NT2/D1 (cell line): ENCODE results near the gene ANO5.
"Not testable (repeated sequence)": the region's sequence is repeated elsewhere in the genome, so short reads cannot be mapped to it uniquely, and the experiment has no call there.

Experiments
- DNase-seq: peaks from one replicate; pipeline ENCODE4 v3.0.0-alpha.2; 2011; ENCODE audit warnings: low read depth, low spot score
- H3K27me3 ChIP-seq: 2 replicates; pipeline ENCODE4 v1.6.0; 2011; ENCODE audit warnings: mild to moderate bottlenecking; ENCODE audit not compliant: insufficient read length, insufficient read depth
- H3K36me3 ChIP-seq: 2 replicates; pipeline ENCODE4 v1.6.1; 2011; ENCODE audit warnings: mild to moderate bottlenecking, low read length, mixed read lengths; ENCODE audit not compliant: insufficient read depth, insufficient read length
- H3K4me1 ChIP-seq: 2 replicates; pipeline ENCODE4 v1.5.1; 2011; ENCODE audit not compliant: insufficient read depth, insufficient read length
- H3K4me3 ChIP-seq: 2 replicates; pipeline ENCODE4 v1.5.1; 2011; ENCODE audit warnings: low read depth; ENCODE audit not compliant: insufficient read length
- H3K9ac ChIP-seq: 2 replicates; pipeline ENCODE4 v1.6.0; 2011; ENCODE audit warnings: low read depth; ENCODE audit not compliant: insufficient read length
- H3K9me3 ChIP-seq: 2 replicates; pipeline ENCODE4 v1.5.1; 2011; ENCODE audit warnings: mild to moderate bottlenecking, low read length; ENCODE audit not compliant: insufficient read depth
- SUZ12 ChIP-seq: IDR thresholded peaks from 2 replicates; pipeline ENCODE4 v1.6.1; 2011; ENCODE audit not compliant: insufficient read length, insufficient read depth; ENCODE audit errors: extremely low read depth
- YY1 ChIP-seq: IDR thresholded peaks from 2 replicates; pipeline ENCODE4 v1.6.1; 2011; ENCODE audit not compliant: insufficient read length, insufficient read depth
- ZNF274 ChIP-seq: IDR thresholded peaks from 2 replicates; pipeline ENCODE4 v1.6.1; 2011; ENCODE audit warnings: mild to moderate bottlenecking, low read depth, low read length

The ANO5 gene

GRCh38 chr11:22244986-22245592 lies 52.2 kb downstream of the ANO5 start:
- Histone ChIP-seq H3K9me3 (no peaks in the 10 kb centered on the region), H3K4me3 (no peak overlapping the region), H3K36me3 (no peaks in the 10 kb centered on the region), H3K4me1 (no peaks in the 10 kb centered on the region), H3K27me3 (no peaks in the 10 kb centered on the region), H3K9ac (no peak overlapping the region)
- no peak for TF ChIP-seq YY1
- no peak for TF ChIP-seq ZNF274
- TF ChIP-seq SUZ12, result no peak
- peak; percentile 15 for DNase-seq

GRCh38 chr11:22246992-22247391 lies 54.1 kb downstream of the ANO5 start:
- DNase-seq, result no peak
- Histone ChIP-seq H3K9ac (no peak overlapping the region), H3K4me3 (no peak overlapping the region), H3K4me1 (no peaks in the 10 kb centered on the region), H3K36me3 (no peaks in the 10 kb centered on the region), H3K9me3 (no peaks in the 10 kb centered on the region), H3K27me3 (no peaks in the 10 kb centered on the region)
- TF ChIP-seq YY1, result no peak
- TF ChIP-seq ZNF274, result no peak
- no peak for TF ChIP-seq SUZ12

- H3K9me3 ChIP-seq, result no peaks in the 10 kb centered on the region
- no peaks in the 10 kb centered on the region for H3K4me1 ChIP-seq
- H3K27me3 ChIP-seq, result no peaks in the 10 kb centered on the region
- no peak for DNase-seq
- TF ChIP-seq YY1 (no peak), ZNF274 (no peak), SUZ12 (no peak)
- H3K4me3 ChIP-seq, result no peak overlapping the region
- no peaks in the 10 kb centered on the region for H3K36me3 ChIP-seq
- no peak overlapping the region for H3K9ac ChIP-seq
These were observed 57.0 kb downstream of the ANO5 start for GRCh38 chr11:22249871-22250270.

DNA sequence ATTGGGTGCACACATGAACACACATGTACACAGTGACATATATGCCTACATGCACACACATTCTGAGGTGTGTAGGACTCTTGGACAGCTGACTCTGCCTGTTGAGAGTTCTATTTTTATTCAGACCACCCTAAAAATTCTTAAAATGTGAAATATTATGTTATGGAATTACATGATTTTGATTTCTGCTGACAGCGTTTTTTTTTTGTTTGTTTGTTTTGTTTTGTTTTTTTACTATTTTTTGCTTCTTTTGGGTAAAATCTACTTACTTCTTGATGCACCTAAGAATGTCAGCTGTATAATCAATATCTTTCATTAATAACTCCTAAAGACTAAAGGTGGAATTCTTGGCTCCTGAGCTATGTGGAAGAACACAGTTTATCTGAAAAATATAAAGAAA lies 64.0 kb downstream of the ANO5 start:
- Histone ChIP-seq H3K9ac (no peak overlapping the region), H3K9me3 (no peaks in the 10 kb centered on the region), H3K27me3 (no peaks in the 10 kb centered on the region), H3K4me1 (no peaks in the 10 kb centered on the region), H3K36me3 (no peaks in the 10 kb centered on the region), H3K4me3 (no peak overlapping the region)
- no peak for TF ChIP-seq YY1
- no peak for TF ChIP-seq ZNF274
- no peak for TF ChIP-seq SUZ12
- DNase-seq, result no peak

GRCh38 chr11:22263613-22264012 lies 70.7 kb downstream of the ANO5 start:
- TF ChIP-seq SUZ12, result no peak
- TF ChIP-seq ZNF274, result no peak
- TF ChIP-seq YY1, result no peak
- Histone ChIP-seq H3K36me3 (no peaks in the 10 kb centered on the region), H3K9ac (no peak overlapping the region), H3K9me3 (no peaks in the 10 kb centered on the region), H3K4me3 (no peak overlapping the region), H3K4me1 (no peaks in the 10 kb centered on the region), H3K27me3 (no peaks in the 10 kb centered on the region)
- no peak for DNase-seq

DNA sequence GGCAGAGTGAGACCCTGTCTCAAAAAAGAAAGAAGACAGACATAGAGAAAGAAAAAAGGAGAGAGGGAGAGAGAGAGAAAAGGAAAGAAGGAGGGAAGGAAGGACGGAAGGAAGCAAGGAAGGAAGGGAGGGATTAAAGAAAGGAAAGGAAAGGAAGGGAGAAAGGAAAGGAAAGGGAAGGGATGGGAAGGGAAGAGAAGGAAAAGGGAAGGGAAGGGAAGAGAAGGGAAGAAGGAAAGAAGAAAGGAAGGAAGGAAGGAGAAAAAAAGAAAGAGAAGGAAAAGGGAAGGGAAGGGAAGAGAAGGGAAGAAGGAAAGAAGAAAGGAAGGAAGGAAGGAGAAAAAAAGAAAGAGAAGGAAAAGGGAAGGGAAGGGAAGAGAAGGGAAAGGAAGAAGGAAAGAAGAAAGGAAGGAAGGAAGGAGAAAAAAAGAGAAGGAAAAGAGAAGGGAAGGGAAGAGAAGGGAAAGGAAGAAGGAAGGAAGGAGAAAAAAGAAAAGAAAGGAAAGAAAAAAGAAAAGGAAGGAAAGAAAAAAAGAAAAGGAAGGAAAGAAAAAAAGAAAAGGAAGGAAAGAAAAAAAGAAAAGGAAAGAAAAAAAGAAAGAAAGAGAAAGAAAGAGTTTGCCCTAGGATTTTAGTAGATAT lies 76.2 kb downstream of the ANO5 start:
- H3K36me3 ChIP-seq, H3K27me3 ChIP-seq, DNase-seq, H3K9me3 ChIP-seq, H3K9ac ChIP-seq, H3K4me1 ChIP-seq, H3K4me3 ChIP-seq: not testable (repeated sequence)

DNA sequence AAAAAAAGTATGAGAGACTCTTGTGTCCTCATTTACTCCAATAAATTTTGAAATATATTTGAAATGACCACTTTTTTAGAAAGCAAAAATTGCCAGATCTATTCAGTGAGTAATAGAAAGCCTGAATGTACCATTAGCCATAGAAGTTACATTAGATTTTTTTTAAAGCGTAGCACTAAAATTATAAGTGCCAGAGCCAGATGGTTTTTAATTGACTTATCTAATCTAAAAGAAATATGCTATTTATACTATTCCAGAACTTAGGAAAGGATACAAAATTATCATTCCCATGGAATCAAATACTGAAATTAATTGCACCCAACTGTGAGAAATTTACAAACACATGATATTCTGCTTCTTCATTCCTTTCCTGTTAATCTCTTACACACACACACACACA lies 80.9 kb downstream of the ANO5 start:
- H3K4me3 ChIP-seq, result no peak overlapping the region

More for the DNA sequence above, 80.9 kb downstream of the ANO5 start:
- TF ChIP-seq ZNF274 (no peak), SUZ12 (no peak), YY1 (no peak)
- no peak for DNase-seq
- Histone ChIP-seq H3K27me3 (no peaks in the 10 kb centered on the region), H3K36me3 (no peaks in the 10 kb centered on the region), H3K9ac (no peak overlapping the region), H3K9me3 (no peaks in the 10 kb centered on the region), H3K4me1 (no peaks in the 10 kb centered on the region)
